Transverse colon (tissue), 4 donors: ENCODE measurements around the gene ADM5.

Source experiments
- EP300 ChIP-seq: sonication (generic); formaldehyde crosslinking; IDR thresholded peaks from one replicate; pipeline ENCODE4 v1.6.1; 2017; ENCODE audit warnings: antibody characterized with exemption, low read depth
- POLR2A ChIP-seq: fragments of 450-650 bp; IDR thresholded peaks from one replicate; pipeline ENCODE4 v1.6.1; 2016; ENCODE audit warnings: antibody characterized with exemption, mild to moderate bottlenecking, moderate library complexity
- POLR2AphosphoS5 ChIP-seq, 3 donors: sonication (generic); formaldehyde crosslinking; IDR thresholded peaks; one replicate each; pipeline ENCODE4 v1.6.1; 2016; ENCODE audit warnings: antibody characterized with exemption in 3 of 3
- TF ChIP-seq, protein P1 (sequence below), 5 experiments: fragments of 200-600 bp in 3 of 5; fragments of 450-650 bp in 2 of 5; sonication (generic) in 3 of 5; IDR thresholded peaks; 1 replicate in 2 of 5; 2 replicates in 3 of 5; pipeline ENCODE4 v1.5.1; 2016 to 2017; ENCODE audit warnings: antibody characterized with exemption in 5 of 5, inconsistent platforms in 3 of 5, mild to moderate bottlenecking in 2 of 5, moderate library complexity in 1 of 5

DNA sequence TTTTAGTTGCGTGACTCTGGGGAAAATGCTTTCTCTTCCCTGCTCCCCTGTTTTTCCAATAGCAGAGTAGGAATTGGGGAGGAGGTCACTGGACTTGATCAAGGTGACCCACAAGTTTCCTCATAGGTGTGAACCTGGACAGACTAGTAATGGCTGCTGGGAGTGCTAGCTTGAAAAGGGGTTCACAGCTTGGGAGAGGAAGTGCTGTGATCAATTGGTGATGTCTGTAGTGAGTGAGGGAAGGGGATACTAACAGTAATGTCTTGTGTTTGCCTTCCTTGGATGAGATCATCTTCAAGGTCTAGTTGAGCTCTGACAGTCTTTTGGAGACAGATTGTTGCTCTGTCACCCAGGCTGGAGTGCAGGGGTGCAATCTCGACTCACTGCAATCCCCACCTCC, 21.9 kb upstream of the ADM5 start:
- TF ChIP-seq, protein P1, sequence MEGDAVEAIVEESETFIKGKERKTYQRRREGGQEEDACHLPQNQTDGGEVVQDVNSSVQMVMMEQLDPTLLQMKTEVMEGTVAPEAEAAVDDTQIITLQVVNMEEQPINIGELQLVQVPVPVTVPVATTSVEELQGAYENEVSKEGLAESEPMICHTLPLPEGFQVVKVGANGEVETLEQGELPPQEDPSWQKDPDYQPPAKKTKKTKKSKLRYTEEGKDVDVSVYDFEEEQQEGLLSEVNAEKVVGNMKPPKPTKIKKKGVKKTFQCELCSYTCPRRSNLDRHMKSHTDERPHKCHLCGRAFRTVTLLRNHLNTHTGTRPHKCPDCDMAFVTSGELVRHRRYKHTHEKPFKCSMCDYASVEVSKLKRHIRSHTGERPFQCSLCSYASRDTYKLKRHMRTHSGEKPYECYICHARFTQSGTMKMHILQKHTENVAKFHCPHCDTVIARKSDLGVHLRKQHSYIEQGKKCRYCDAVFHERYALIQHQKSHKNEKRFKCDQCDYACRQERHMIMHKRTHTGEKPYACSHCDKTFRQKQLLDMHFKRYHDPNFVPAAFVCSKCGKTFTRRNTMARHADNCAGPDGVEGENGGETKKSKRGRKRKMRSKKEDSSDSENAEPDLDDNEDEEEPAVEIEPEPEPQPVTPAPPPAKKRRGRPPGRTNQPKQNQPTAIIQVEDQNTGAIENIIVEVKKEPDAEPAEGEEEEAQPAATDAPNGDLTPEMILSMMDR (IDR thresholded peaks at IDR 0.05), result no peak
- no peak for TF ChIP-seq POLR2AphosphoS5 (IDR thresholded peaks at IDR 0.05)
- TF ChIP-seq POLR2A, result no peak
- no peak for TF ChIP-seq EP300
